Epithelial cell of esophagus (primary cell): ENCODE measurements around the gene MAB21L1.
A peak's percentile ranks its signal among the peaks of the same experiment; 100 is the strongest.

Experiments
- DNase-seq: peaks from one replicate; pipeline ENCODE4 v3.0.0; 2010; ENCODE audit warnings: low read depth
- H3K4me3 ChIP-seq: 2 replicates; pipeline ENCODE4 v1.5.1; 2011; ENCODE audit warnings: mild to moderate bottlenecking, low read length, control low read depth
- CTCF ChIP-seq: IDR thresholded peaks from 2 replicates; pipeline ENCODE4 v1.5.1; 2011; ENCODE audit warnings: low read depth, mild to moderate bottlenecking, low read length, control low read depth, inconsistent platforms; ENCODE audit not compliant: insufficient read depth; ENCODE audit errors: missing control alignments

Gene MAB21L1

GRCh38 chr13:35474496-35475211, 1.8 kb downstream of the MAB21L1 start:
- DNase-seq = no peak
- peak overlapping the region; percentile 56 for H3K4me3 ChIP-seq
- TF ChIP-seq CTCF = no peak

- no peak overlapping the region for H3K4me3 ChIP-seq
- TF ChIP-seq CTCF = no peak
- DNase-seq = no peak
Measured at GRCh38 chr13:35473802-35474201, 2.7 kb downstream of the MAB21L1 start.

GRCh38 chr13:35473206-35473775, 3.2 kb downstream of the MAB21L1 start:
- no peak for DNase-seq
- H3K4me3 ChIP-seq = no peak overlapping the region
- TF ChIP-seq CTCF = no peak

GRCh38 chr13:35472323-35472881, 4.1 kb downstream of the MAB21L1 start:
- TF ChIP-seq CTCF = no peak
- no peak for DNase-seq
- no peak overlapping the region for H3K4me3 ChIP-seq

- no peak for TF ChIP-seq CTCF
- DNase-seq = no peak
- H3K4me3 ChIP-seq = no peak overlapping the region
Measured at GRCh38 chr13:35471706-35472322, 4.7 kb downstream of the MAB21L1 start.

- peak overlapping the region; percentile 34 for H3K4me3 ChIP-seq
- TF ChIP-seq CTCF = no peak
- peak; percentile 8 for DNase-seq
Measured at GRCh38 chr13:35470671-35471661, 5.5 kb downstream of the MAB21L1 start.
